Glomerular visceral epithelial cell (primary cell): ENCODE data around the gene RNH1.

Source experiments
- DNase-seq: peaks from one replicate; pipeline ENCODE4 v3.0.0-alpha.2; 2016; ENCODE audit errors: extremely low spot score

Gene RNH1

GRCh38 chr11:506995-507726 is at the start of gene RNH1:
Gene RNH1, minus strand, starts transcription at chr11:507242. Its CDS starts 5,080 bp downstream, at chr11:502162.
- DNase-seq = peak; percentile 96

GRCh38 chr11:555780-556661 is 49.0 kb upstream of the RNH1 start:
- DNase-seq = no peak

GRCh38 chr11:555227-555779 is 48.3 kb upstream of the RNH1 start:
- no peak for DNase-seq

- DNase-seq = peak; percentile 82
Observed at GRCh38 chr11:554428-555226, 47.6 kb upstream of the RNH1 start.

- no peak for DNase-seq
Observed at GRCh38 chr11:553988-554340, 46.9 kb upstream of the RNH1 start.

GRCh38 chr11:553083-553987 is 46.3 kb upstream of the RNH1 start:
- no peak for DNase-seq

GRCh38 chr11:551596-551995 is 44.6 kb upstream of the RNH1 start:
- DNase-seq = no peak

GRCh38 chr11:551131-551530 is 44.1 kb upstream of the RNH1 start:
- no peak for DNase-seq

GRCh38 chr11:550746-551085 is 43.7 kb upstream of the RNH1 start:
- DNase-seq = no peak

GRCh38 chr11:550021-550745 is 43.1 kb upstream of the RNH1 start:
- no peak for DNase-seq

GRCh38 chr11:548700-549603 is 41.9 kb upstream of the RNH1 start:
- DNase-seq = no peak

- no peak for DNase-seq
Observed at GRCh38 chr11:545171-545570, 38.1 kb upstream of the RNH1 start.

- no peak for DNase-seq
Observed at GRCh38 chr11:544817-545166, 37.8 kb upstream of the RNH1 start.

- DNase-seq = no peak
Observed at GRCh38 chr11:541433-541885, 34.4 kb upstream of the RNH1 start.

- no peak for DNase-seq
Observed at GRCh38 chr11:540583-541432, 33.8 kb upstream of the RNH1 start.

GRCh38 chr11:539971-540481 is 33.0 kb upstream of the RNH1 start:
- DNase-seq = no peak

- no peak for DNase-seq
Observed at GRCh38 chr11:538431-539051, 31.5 kb upstream of the RNH1 start.
